Measurements from ENCODE around the gene ERGIC3. TPM values are rescaled to one million over a fixed set of nuclear protein-coding genes. Genes with fewer than 3 reads are reported as not detected.

ERGIC3 gene
- total RNA-seq, 2 donors from 2014 or later: 117 to 154 TPM

- no peak for DNase-seq (ENCODE audit: low spot score)
- intact Hi-C loops (cut with DNase I): no loop called here
Observed at GRCh38 chr20:35586751-35587425, 45.0 kb downstream of the ERGIC3 start.

- DNase-seq (ENCODE audit: low spot score): no peak
- intact Hi-C loops (cut with DNase I): no loop called here
Observed at GRCh38 chr20:35587436-35587835, 45.6 kb downstream of the ERGIC3 start.

- intact Hi-C loops (cut with DNase I): no loop called here
Observed at GRCh38 chr20:35588397-35588796, 46.5 kb downstream of the ERGIC3 start.

GRCh38 chr20:35592339-35592974, 50.6 kb downstream of the ERGIC3 start:
- intact Hi-C loops (cut with DNase I): no loop called here

More at GRCh38 chr20:35588397-35588796, 46.5 kb downstream of the ERGIC3 start:
- no peak for DNase-seq (ENCODE audit: low spot score)

GRCh38 chr20:35595456-35595855, 53.6 kb downstream of the ERGIC3 start:
- DNase-seq (ENCODE audit: low spot score): no peak
- intact Hi-C loops (cut with DNase I): no loop called here

More at GRCh38 chr20:35592339-35592974, 50.6 kb downstream of the ERGIC3 start:
- peak; percentile 1 for DNase-seq (ENCODE audit: low spot score)

- intact Hi-C loops (cut with DNase I): no loop called here
- DNase-seq (ENCODE audit: low spot score): no peak
Observed at GRCh38 chr20:35595901-35596300, 54.0 kb downstream of the ERGIC3 start.

GRCh38 chr20:35597186-35597585, 55.3 kb downstream of the ERGIC3 start:
- intact Hi-C loops (cut with DNase I): no loop called here
- no peak for DNase-seq (ENCODE audit: low spot score)

- DNase-seq (ENCODE audit: low spot score): no peak
- intact Hi-C loops (cut with DNase I): no loop called here
Observed at GRCh38 chr20:35598476-35598875, 56.6 kb downstream of the ERGIC3 start.

- DNase-seq (ENCODE audit: low spot score): no peak
- intact Hi-C loops (cut with DNase I): loop anchor here in 1 of 2 donors (1.0 kb wide), 1 partner anchor 27 kb away; no protein-coding TSS in a partner anchor
Observed at GRCh38 chr20:35598899-35599775, 57.3 kb downstream of the ERGIC3 start.

GRCh38 chr20:35599776-35600120, 57.9 kb downstream of the ERGIC3 start:
- intact Hi-C loops (cut with DNase I): loop anchor here in 1 of 2 donors (1.0 kb wide), 1 partner anchor 27 kb away; no protein-coding TSS in a partner anchor
- no peak for DNase-seq (ENCODE audit: low spot score)

- peak; percentile 22 for DNase-seq (ENCODE audit: low spot score)
- intact Hi-C loops (cut with DNase I): no loop called here
Observed at GRCh38 chr20:35600176-35600992, 58.5 kb downstream of the ERGIC3 start.

- intact Hi-C loops (cut with DNase I): no loop called here
- DNase-seq (ENCODE audit: low spot score): peak; percentile 93
Observed at GRCh38 chr20:35600993-35601973, 59.4 kb downstream of the ERGIC3 start.

- peak; percentile 79 for DNase-seq (ENCODE audit: low spot score)
- intact Hi-C loops (cut with DNase I): no loop called here
Observed at GRCh38 chr20:35601990-35602389, 60.1 kb downstream of the ERGIC3 start.

- DNase-seq (ENCODE audit: low spot score): peak; percentile 74
- intact Hi-C loops (cut with DNase I): no loop called here
Observed at GRCh38 chr20:35602851-35603495, 61.1 kb downstream of the ERGIC3 start.

- no peak for DNase-seq (ENCODE audit: low spot score)
- intact Hi-C loops (cut with DNase I): no loop called here
Observed at GRCh38 chr20:35603695-35604448, 62.0 kb downstream of the ERGIC3 start.

GRCh38 chr20:35604449-35604747, 62.5 kb downstream of the ERGIC3 start:
- intact Hi-C loops (cut with DNase I): no loop called here
- DNase-seq (ENCODE audit: low spot score): no peak

- intact Hi-C loops (cut with DNase I): no loop called here
- no peak for DNase-seq (ENCODE audit: low spot score)
Observed at GRCh38 chr20:35606127-35606526, 64.2 kb downstream of the ERGIC3 start.
